Measurements from ENCODE around the gene STIM2.

- TF ChIP-seq, protein P1, sequence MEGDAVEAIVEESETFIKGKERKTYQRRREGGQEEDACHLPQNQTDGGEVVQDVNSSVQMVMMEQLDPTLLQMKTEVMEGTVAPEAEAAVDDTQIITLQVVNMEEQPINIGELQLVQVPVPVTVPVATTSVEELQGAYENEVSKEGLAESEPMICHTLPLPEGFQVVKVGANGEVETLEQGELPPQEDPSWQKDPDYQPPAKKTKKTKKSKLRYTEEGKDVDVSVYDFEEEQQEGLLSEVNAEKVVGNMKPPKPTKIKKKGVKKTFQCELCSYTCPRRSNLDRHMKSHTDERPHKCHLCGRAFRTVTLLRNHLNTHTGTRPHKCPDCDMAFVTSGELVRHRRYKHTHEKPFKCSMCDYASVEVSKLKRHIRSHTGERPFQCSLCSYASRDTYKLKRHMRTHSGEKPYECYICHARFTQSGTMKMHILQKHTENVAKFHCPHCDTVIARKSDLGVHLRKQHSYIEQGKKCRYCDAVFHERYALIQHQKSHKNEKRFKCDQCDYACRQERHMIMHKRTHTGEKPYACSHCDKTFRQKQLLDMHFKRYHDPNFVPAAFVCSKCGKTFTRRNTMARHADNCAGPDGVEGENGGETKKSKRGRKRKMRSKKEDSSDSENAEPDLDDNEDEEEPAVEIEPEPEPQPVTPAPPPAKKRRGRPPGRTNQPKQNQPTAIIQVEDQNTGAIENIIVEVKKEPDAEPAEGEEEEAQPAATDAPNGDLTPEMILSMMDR (IDR thresholded peaks at IDR 0.05; ENCODE audit: low read length), result no peak
- TF ChIP-seq EZH2phosphoT487 (IDR thresholded peaks at IDR 0.05; ENCODE audit: low read length) (no peak), EZH2 (optimal IDR thresholded peaks at IDR 0.05; ENCODE audit: low read depth, low read length) (no peak)
Measured at GRCh38 chr4:26871611-26872010, 11.0 kb downstream of the STIM2 start.

Data from MM.1S (cell line).